HepG2 (cell line): ENCODE results near the gene ABRACL. TPM values are rescaled to one million over a fixed set of nuclear protein-coding genes. Genes with fewer than 3 reads are reported as not detected.

ENCODE experiments used
- GLI4 ChIP-seq: sonication (generic); formaldehyde crosslinking; IDR thresholded peaks from 2 replicates; pipeline ENCODE4 v1.5.1; 2020; ENCODE audit warnings: missing genetic modification reagents, mild to moderate bottlenecking, moderate library complexity, borderline replicate concordance
- MZF1 ChIP-seq: sonication (generic); formaldehyde crosslinking; IDR thresholded peaks from 2 replicates; pipeline ENCODE4 v1.8.1; 2023; ENCODE audit warnings: mild to moderate bottlenecking, missing genetic modification reagents, borderline replicate concordance
- POLR2AphosphoS5 ChIP-seq: IDR thresholded peaks from 2 replicates; pipeline ENCODE4 v1.6.1; 2012; ENCODE audit warnings: low read depth, low read length
- ZHX2 ChIP-seq, 2 experiments: sonication (generic) in 1 of 2; formaldehyde crosslinking in 1 of 2; IDR thresholded peaks; 2 replicates each; pipeline versions ENCODE4 v1.6.1 to v1.9.0; 2014 to 2022; ENCODE audit warnings: antibody characterized with exemption in 1 of 2, borderline replicate concordance in 1 of 2, inconsistent platforms in 1 of 2, low read depth in 1 of 2, missing genetic modification reagents in 1 of 2
- ZNF484 ChIP-seq: sonication (generic); formaldehyde crosslinking; IDR thresholded peaks from 2 replicates; pipeline ENCODE4 v1.5.1; 2020; ENCODE audit warnings: mild to moderate bottlenecking, low read depth, missing genetic modification reagents, borderline replicate concordance
- polyA plus RNA-seq, 8 experiments: library from polyadenylated mRNA; depleted of rRNA in 3 of 8; stranded (reverse) in 7 of 8; unstranded in 1 of 8; fragments of >200 nt; fragmentation: Illumina TruSeq in 4 of 8; extraction: Trizol in 4 of 8; gene quantifications; 2 replicates each; pipeline versions ENCODE4 v1.2.1 to v1.2.3, GENCODE V29; 2011 to 2016; ENCODE audit warnings: low read depth in 4 of 8, missing spikeins in 1 of 8, mixed read lengths in 1 of 8; ENCODE audit not compliant: insufficient read depth in 1 of 8
- total RNA-seq, 5 experiments: library from RNA; depleted of rRNA; stranded (reverse); fragments of >200 nt; fragmentation: Illumina TruSeq; extraction: Trizol; gene quantifications; 2 replicates each; pipeline ENCODE4 v1.2.3, GENCODE V29; 2016; ENCODE audit warnings: low read depth in 1 of 5

The ABRACL gene
- total and polyA plus RNA-seq, 2 of the 13 experiments (the other 11 are each of a cell fraction or from before 2014, with no cell fraction given), result 1.4 to 5.4 TPM

GRCh38 chr6:138987643-138988468, 40.7 kb upstream of the ABRACL start, which contains the start of gene REPS1 (continued):
- peak; percentile 79 for TF ChIP-seq POLR2AphosphoS5
- TF ChIP-seq GLI4 (CRISPR knock-in tag), result no peak; the same call in 1 of the 2 replicates
- TF ChIP-seq MZF1, result no peak
- peak; percentile 37; the same call in 1 of the 2 replicates for TF ChIP-seq ZHX2 (IDR thresholded peaks at IDR 0.05; ENCODE audit: low read depth)
- 0 out of 2 replicates have a peak, but pooled peaks have one; percentile 56 for TF ChIP-seq ZHX2 (CRISPR knock-in tag; IDR thresholded peaks at IDR 0.05; ENCODE audit: borderline replicate concordance)
- 0 out of 2 replicates have a peak, but pooled peaks have one; percentile 16 for TF ChIP-seq ZNF484
